IgD-negative memory B cell (primary cell): ENCODE data around the gene SORBS1. TPM values are rescaled to one million over a fixed set of nuclear protein-coding genes. Genes with fewer than 3 reads are reported as not detected.
A peak's percentile ranks its signal among the peaks of the same experiment; 100 is the strongest.

Source experiments
- H3K27ac Mint-ChIP-seq, 3 donors: one replicate each; pipeline ENCODE4 v1.8.0; 2020 to 2022; ENCODE audit warnings: mild to moderate bottlenecking in 3 of 3, mixed read lengths in 3 of 3, moderate library complexity in 1 of 3
- H3K27me3 Mint-ChIP-seq: one replicate; pipeline ENCODE4 v1.8.0; 2021; ENCODE audit warnings: mixed read lengths
- H3K36me3 Mint-ChIP-seq: one replicate; pipeline ENCODE4 v1.8.0; 2020; ENCODE audit warnings: mild to moderate bottlenecking, mixed read lengths
- H3K4me1 Mint-ChIP-seq, 3 donors: one replicate each; pipeline ENCODE4 v1.8.0; 2020 to 2022; ENCODE audit warnings: mixed read lengths in 3 of 3, mild to moderate bottlenecking in 1 of 3
- H3K4me3 Mint-ChIP-seq, 4 donors: one replicate each; pipeline ENCODE4 v1.8.0; 2020 to 2022; ENCODE audit warnings: mild to moderate bottlenecking in 4 of 4, mixed read lengths in 4 of 4, moderate library complexity in 3 of 4
- H3K9me3 Mint-ChIP-seq, 3 donors: one replicate each; pipeline ENCODE4 v1.8.0; 2020 to 2021; ENCODE audit warnings: mixed read lengths in 3 of 3, mild to moderate bottlenecking in 1 of 3
- polyA plus RNA-seq: library from polyadenylated mRNA; unstranded; fragments of 300-500 nt; fragmentation: Illumina TruSeq; gene quantifications from one replicate; pipeline ENCODE4 v1.2.3, GENCODE V29; 2021

The SORBS1 gene
- polyA plus RNA-seq, 1 donor from 2014 or later = 0.41 TPM

GRCh38 chr10:95413588-95413987, 147.6 kb downstream of the SORBS1 start:
- no peaks in the 10 kb centered on the region for H3K9me3 Mint-ChIP-seq
- peak overlapping the region in 1 of 3 donors; percentile 14 for H3K27ac Mint-ChIP-seq
- no peak overlapping the region for H3K4me3 Mint-ChIP-seq
- no peaks in the 10 kb centered on the region for H3K4me1 Mint-ChIP-seq
- H3K27me3 Mint-ChIP-seq = no peaks in the 10 kb centered on the region
- H3K36me3 Mint-ChIP-seq = no peaks in the 10 kb centered on the region

- Mint-ChIP-seq H3K9me3 (no peaks in the 10 kb centered on the region), H3K4me3 (no peak overlapping the region), H3K27me3 (no peaks in the 10 kb centered on the region), H3K4me1 (no peaks in the 10 kb centered on the region), H3K27ac (no peak overlapping the region), H3K36me3 (no peaks in the 10 kb centered on the region)
These were observed 149.5 kb downstream of the SORBS1 start for GRCh38 chr10:95411635-95412034.

- H3K4me1 Mint-ChIP-seq = no peaks in the 10 kb centered on the region
- H3K9me3 Mint-ChIP-seq = no peaks in the 10 kb centered on the region
- H3K27me3 Mint-ChIP-seq = peaks cover 6% of the 10 kb centered on the region
- no peak overlapping the region for H3K4me3 Mint-ChIP-seq
- H3K27ac Mint-ChIP-seq = no peak overlapping the region
- no peaks in the 10 kb centered on the region for H3K36me3 Mint-ChIP-seq
These were observed 151.9 kb downstream of the SORBS1 start for GRCh38 chr10:95408983-95409873.

- no peaks in the 10 kb centered on the region for H3K36me3 Mint-ChIP-seq
- no peak overlapping the region for H3K4me3 Mint-ChIP-seq
- peaks cover 9% of the 10 kb centered on the region for H3K27me3 Mint-ChIP-seq
- no peak overlapping the region for H3K27ac Mint-ChIP-seq
- H3K9me3 Mint-ChIP-seq = no peaks in the 10 kb centered on the region
- H3K4me1 Mint-ChIP-seq = no peaks in the 10 kb centered on the region
These were observed 152.8 kb downstream of the SORBS1 start for GRCh38 chr10:95408148-95408960.

GRCh38 chr10:95407546-95407945, 153.6 kb downstream of the SORBS1 start:
- Mint-ChIP-seq H3K36me3 (no peaks in the 10 kb centered on the region), H3K27me3 (peaks cover 9% of the 10 kb centered on the region), H3K4me3 (no peak overlapping the region), H3K27ac (no peak overlapping the region), H3K9me3 (no peaks in the 10 kb centered on the region), H3K4me1 (no peaks in the 10 kb centered on the region)

GRCh38 chr10:95406651-95407280, 154.4 kb downstream of the SORBS1 start:
- Mint-ChIP-seq H3K27ac (no peak overlapping the region), H3K27me3 (peaks cover 9% of the 10 kb centered on the region), H3K4me1 (no peaks in the 10 kb centered on the region), H3K36me3 (no peaks in the 10 kb centered on the region), H3K9me3 (no peaks in the 10 kb centered on the region), H3K4me3 (no peak overlapping the region)

- Mint-ChIP-seq H3K4me3 (no peak overlapping the region), H3K9me3 (peaks cover 0 to 2% (median 0%) of the 10 kb centered on the region in 3 donors), H3K36me3 (peaks cover 2% of the 10 kb centered on the region), H3K27me3 (peaks cover 9% of the 10 kb centered on the region), H3K27ac (no peak overlapping the region), H3K4me1 (no peaks in the 10 kb centered on the region)
These were observed 155.5 kb downstream of the SORBS1 start for GRCh38 chr10:95405655-95406054.

- Mint-ChIP-seq H3K27ac (no peak overlapping the region), H3K4me1 (no peaks in the 10 kb centered on the region)
These were observed 156.3 kb downstream of the SORBS1 start for GRCh38 chr10:95404864-95405263.

GRCh38 chr10:95404462-95404858, 156.7 kb downstream of the SORBS1 start:
- H3K36me3 Mint-ChIP-seq = peaks cover 2% of the 10 kb centered on the region
- H3K9me3 Mint-ChIP-seq = peaks cover 0 to 2% (median 0%) of the 10 kb centered on the region in 3 donors
- H3K27me3 Mint-ChIP-seq = peaks cover 9% of the 10 kb centered on the region
- no peak overlapping the region for H3K4me3 Mint-ChIP-seq
- H3K27ac Mint-ChIP-seq = no peak overlapping the region
- no peaks in the 10 kb centered on the region for H3K4me1 Mint-ChIP-seq

More at GRCh38 chr10:95404864-95405263, 156.3 kb downstream of the SORBS1 start:
- H3K9me3 Mint-ChIP-seq = peaks cover 0 to 2% (median 0%) of the 10 kb centered on the region in 3 donors
- peaks cover 9% of the 10 kb centered on the region for H3K27me3 Mint-ChIP-seq
- H3K4me3 Mint-ChIP-seq = no peak overlapping the region
- peaks cover 2% of the 10 kb centered on the region for H3K36me3 Mint-ChIP-seq

GRCh38 chr10:95403700-95404461, 157.3 kb downstream of the SORBS1 start:
- Mint-ChIP-seq H3K4me3 (no peak overlapping the region), H3K9me3 (peaks cover 0 to 2% (median 0%) of the 10 kb centered on the region in 3 donors), H3K4me1 (no peaks in the 10 kb centered on the region), H3K27ac (no peak overlapping the region), H3K36me3 (peaks cover 2% of the 10 kb centered on the region), H3K27me3 (peaks cover 9% of the 10 kb centered on the region)

GRCh38 chr10:95401704-95402469, 159.3 kb downstream of the SORBS1 start:
- Mint-ChIP-seq H3K36me3 (peaks cover 2% of the 10 kb centered on the region), H3K9me3 (peaks cover 0 to 2% (median 0%) of the 10 kb centered on the region in 3 donors), H3K4me3 (no peak overlapping the region), H3K27ac (no peak overlapping the region), H3K27me3 (peaks cover 9% of the 10 kb centered on the region), H3K4me1 (no peaks in the 10 kb centered on the region)

- Mint-ChIP-seq H3K9me3 (peaks cover 0 to 2% (median 0%) of the 10 kb centered on the region in 3 donors), H3K4me1 (no peaks in the 10 kb centered on the region), H3K4me3 (no peak overlapping the region), H3K27ac (peak overlapping the region in 1 of 3 donors; percentile 70), H3K27me3 (peaks cover 6% of the 10 kb centered on the region), H3K36me3 (peaks cover 2% of the 10 kb centered on the region)
These were observed 160.4 kb downstream of the SORBS1 start for GRCh38 chr10:95400787-95401186.

GRCh38 chr10:95399183-95399582, 162.0 kb downstream of the SORBS1 start:
- H3K4me1 Mint-ChIP-seq = no peaks in the 10 kb centered on the region
- no peak overlapping the region for H3K27ac Mint-ChIP-seq
- H3K9me3 Mint-ChIP-seq = peaks cover 0 to 2% (median 0%) of the 10 kb centered on the region in 3 donors
- peaks cover 2% of the 10 kb centered on the region for H3K36me3 Mint-ChIP-seq
- peaks cover 9% of the 10 kb centered on the region for H3K27me3 Mint-ChIP-seq
- H3K4me3 Mint-ChIP-seq = no peak overlapping the region

- peaks cover 6% of the 10 kb centered on the region for H3K27me3 Mint-ChIP-seq
- no peak overlapping the region for H3K27ac Mint-ChIP-seq
- H3K4me1 Mint-ChIP-seq = no peaks in the 10 kb centered on the region
- peaks cover 2% of the 10 kb centered on the region for H3K36me3 Mint-ChIP-seq
- H3K4me3 Mint-ChIP-seq = no peak overlapping the region
- peaks cover 0 to 2% (median 0%) of the 10 kb centered on the region in 3 donors for H3K9me3 Mint-ChIP-seq
These were observed 163.4 kb downstream of the SORBS1 start for GRCh38 chr10:95397747-95398146.
